Inflammatory macrophage (primary cell): ENCODE measurements around the gene NEGR1.

Source experiments
- DNase-seq, 2 donors: peaks; one replicate each; pipeline ENCODE4 v3.0.0-alpha.2; 2020 to 2022

NEGR1 gene

GRCh38 chr1:71557138-71557537, 725.2 kb downstream of the NEGR1 start:
- no peak for DNase-seq

- no peak for DNase-seq
Observed at GRCh38 chr1:71548398-71548890, 733.9 kb downstream of the NEGR1 start.

GRCh38 chr1:71542155-71542554, 740.2 kb downstream of the NEGR1 start:
- DNase-seq, result no peak

- DNase-seq, result no peak
Observed at GRCh38 chr1:71533950-71534349, 748.4 kb downstream of the NEGR1 start.

- DNase-seq, result no peak
Observed at GRCh38 chr1:71532343-71532742, 750.0 kb downstream of the NEGR1 start.

GRCh38 chr1:71526824-71527223, 755.5 kb downstream of the NEGR1 start:
- no peak for DNase-seq

- DNase-seq, result no peak
Observed at GRCh38 chr1:71522721-71523120, 759.6 kb downstream of the NEGR1 start.

GRCh38 chr1:71521655-71522264, 760.6 kb downstream of the NEGR1 start:
- DNase-seq, result peak; percentile 47 to 50

GRCh38 chr1:71511505-71511904, 770.8 kb downstream of the NEGR1 start:
- DNase-seq, result no peak

GRCh38 chr1:71510725-71511124, 771.6 kb downstream of the NEGR1 start:
- DNase-seq, result no peak

- DNase-seq, result no peak
Observed at GRCh38 chr1:71509051-71509595, 773.2 kb downstream of the NEGR1 start.

- peak; percentile 35 to 52 for DNase-seq
Observed at GRCh38 chr1:71502006-71502405, 780.3 kb downstream of the NEGR1 start.

- no peak for DNase-seq
Observed at GRCh38 chr1:71498542-71498941, 783.8 kb downstream of the NEGR1 start.

GRCh38 chr1:71494163-71494562, 788.2 kb downstream of the NEGR1 start:
- peak in 1 of 2 donors; percentile 8 for DNase-seq

- no peak for DNase-seq
Observed at GRCh38 chr1:71492298-71493041, 789.9 kb downstream of the NEGR1 start.

GRCh38 chr1:71490432-71490831, 791.9 kb downstream of the NEGR1 start:
- DNase-seq, result no peak

GRCh38 chr1:71488555-71489252, 793.6 kb downstream of the NEGR1 start:
- no peak for DNase-seq

GRCh38 chr1:71473331-71473730, 809.0 kb downstream of the NEGR1 start:
- no peak for DNase-seq

GRCh38 chr1:71465093-71465492, 817.2 kb downstream of the NEGR1 start:
- DNase-seq, result no peak

GRCh38 chr1:71464016-71464415, 818.3 kb downstream of the NEGR1 start:
- no peak for DNase-seq

GRCh38 chr1:71463144-71463543, 819.2 kb downstream of the NEGR1 start:
- DNase-seq, result no peak

- DNase-seq, result no peak
Observed at GRCh38 chr1:71462247-71462646, 820.1 kb downstream of the NEGR1 start.

GRCh38 chr1:71461416-71461815, 820.9 kb downstream of the NEGR1 start:
- no peak for DNase-seq
